Keratinocyte (primary cell): Measurements from ENCODE around the gene IFNA14. TPM values are rescaled to one million over a fixed set of nuclear protein-coding genes. Genes with fewer than 3 reads are reported as not detected.
"Not testable (repeated sequence)": the region's sequence is repeated elsewhere in the genome, so short reads cannot be mapped to it uniquely, and the experiment has no call there.

Experiments
- DNase-seq: peaks from one replicate; pipeline ENCODE4 v3.0.0-alpha.2; 2011; ENCODE audit warnings: low read depth, missing footprints, low spot score
- FAIRE-seq: peaks from 2 replicates; lab custom pipeline; 2011; peaks lifted over from hg19 to GRCh38; lab: Jason Lieb, UNC
- H2AFZ ChIP-seq: 2 replicates; pipeline ENCODE4 v1.6.0; 2012; ENCODE audit warnings: low read length, control low read depth, inconsistent platforms; ENCODE audit not compliant: control insufficient read depth
- H3K27ac ChIP-seq: 2 replicates; pipeline ENCODE4 v1.5.1; 2011; ENCODE audit warnings: low read length; ENCODE audit not compliant: control insufficient read depth, insufficient read depth
- H3K27me3 ChIP-seq: 3 replicates; pipeline ENCODE4 v1.6.0; 2011; ENCODE audit warnings: low read length; ENCODE audit not compliant: control insufficient read depth, insufficient read depth; ENCODE audit errors: extremely low read depth
- H3K36me3 ChIP-seq, 2 experiments: 2 replicates in 1 of 2; 3 replicates in 1 of 2; pipeline ENCODE4 v1.5.1; 2011; ENCODE audit warnings: low read length in 2 of 2, mild to moderate bottlenecking in 1 of 2; ENCODE audit not compliant: control insufficient read depth in 2 of 2, insufficient read depth in 2 of 2; ENCODE audit errors: extremely low read depth in 1 of 2
- H3K4me1 ChIP-seq: 3 replicates; pipeline ENCODE4 v1.5.1; 2011; ENCODE audit warnings: low read length; ENCODE audit not compliant: control insufficient read depth, insufficient read depth; ENCODE audit errors: extremely low read depth
- H3K4me2 ChIP-seq: 3 replicates; pipeline ENCODE4 v1.6.0; 2011; ENCODE audit warnings: low read depth, low read length; ENCODE audit not compliant: control insufficient read depth, insufficient read depth; ENCODE audit errors: extremely low read depth
- H3K4me3 ChIP-seq, 3 experiments: fragments of 200-600 bp in 1 of 3; sonication (generic) in 1 of 3; 2 replicates in 2 of 3; 3 replicates in 1 of 3; pipeline ENCODE4 v1.5.1; 2011 to 2016; ENCODE audit warnings: low read length in 3 of 3, mild to moderate bottlenecking in 3 of 3, control low read depth in 2 of 3, inconsistent platforms in 1 of 3, low read depth in 1 of 3, mixed read lengths in 1 of 3, mixed run types in 1 of 3, moderate library complexity in 1 of 3; ENCODE audit not compliant: control insufficient read depth in 2 of 3, insufficient read depth in 2 of 3; ENCODE audit errors: extremely low read depth in 1 of 3
- H3K79me2 ChIP-seq: 2 replicates; pipeline ENCODE4 v1.6.0; 2012; ENCODE audit warnings: low read length; ENCODE audit not compliant: control insufficient read depth, insufficient read depth
- H3K9ac ChIP-seq: 3 replicates; pipeline ENCODE4 v1.6.0; 2011; ENCODE audit warnings: low read length; ENCODE audit not compliant: control insufficient read depth, insufficient read depth; ENCODE audit errors: extremely low read depth
- H3K9me1 ChIP-seq: 3 replicates; pipeline ENCODE4 v1.6.0; 2011; ENCODE audit warnings: low read length; ENCODE audit not compliant: control insufficient read depth, insufficient read depth; ENCODE audit errors: extremely low read depth
- H3K9me3 ChIP-seq: 2 replicates; pipeline ENCODE4 v1.5.1; 2012; ENCODE audit warnings: low read depth, low read length; ENCODE audit not compliant: control insufficient read depth
- H4K20me1 ChIP-seq: 3 replicates; pipeline ENCODE4 v1.6.0; 2011; ENCODE audit warnings: low read length; ENCODE audit not compliant: control insufficient read depth, insufficient read depth; ENCODE audit errors: extremely low read depth
- EZH2 ChIP-seq: IDR thresholded peaks from one replicate; pipeline ENCODE4 v1.6.1; 2012; ENCODE audit warnings: inconsistent platforms, mild to moderate bottlenecking, low read length, moderate library complexity
- dilution Hi-C: fragments of 300-500 bp; cut with MboI; formaldehyde crosslinking; loops from one replicate; pipeline ENCODE4 v1.7.0; 2020; ENCODE audit warnings: low sequenced_read_pairs; ENCODE audit not compliant: extremely low pct_ligation_motif_present
- polyA plus RNA-seq, 5 experiments: library from polyadenylated mRNA; depleted of rRNA in 3 of 5; stranded (reverse) in 3 of 5; stranded (forward) in 1 of 5; unstranded in 1 of 5; fragments of >200 nt; gene quantifications; 1 replicate in 1 of 5; 2 replicates in 3 of 5; 3 replicates in 1 of 5; pipeline versions ENCODE4 v1.2.1 to v1.2.3, GENCODE V29; 2011 to 2012; ENCODE audit warnings: missing spikeins in 2 of 5, low read depth in 1 of 5, low replicate concordance in 1 of 5
- TF ChIP-seq, protein P1 (sequence below), 3 experiments: IDR thresholded peaks in 1 of 3; conservative IDR thresholded peaks in 1 of 3; optimal IDR thresholded peaks in 1 of 3; 2 replicates in 2 of 3; 3 replicates in 1 of 3; pipeline versions ENCODE3 to v1.5.1; 2011; ENCODE audit warnings: low read length in 3 of 3, mild to moderate bottlenecking in 3 of 3, moderate library complexity in 2 of 3, control low read depth in 1 of 3, inconsistent platforms in 1 of 3; ENCODE audit not compliant: insufficient read depth in 2 of 3; ENCODE audit errors: extremely low read depth in 1 of 3

Gene IFNA14
- polyA plus RNA-seq, 1 donor (not counting 4 experiments of a cell fraction or from before 2014, with no cell fraction given), result not detected

DNA sequence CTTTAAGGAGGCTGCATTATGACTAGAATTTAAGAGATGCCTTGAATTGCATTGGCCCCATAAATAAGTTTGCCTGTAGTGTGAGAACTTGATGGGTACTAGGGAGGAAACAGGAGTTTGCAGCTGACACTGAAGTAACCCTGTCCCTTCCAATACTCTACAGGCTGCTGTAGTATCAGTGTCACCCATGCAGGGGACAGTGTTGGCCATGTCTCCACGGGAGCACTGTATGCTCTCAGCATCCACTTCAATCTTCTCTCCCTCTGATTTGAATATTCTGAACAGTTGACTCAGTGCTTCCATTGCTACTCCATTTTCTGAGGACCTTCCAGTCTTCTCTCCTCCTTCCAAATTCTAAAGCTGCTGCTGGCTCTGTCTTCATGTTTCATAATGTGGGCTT, 11.4 kb upstream of the IFNA14 start:
- H3K9ac ChIP-seq, result no peak overlapping the region
- H3K9me1 ChIP-seq, result no peaks in the 10 kb centered on the region
- H3K4me2 ChIP-seq, result no peak overlapping the region
- H3K4me3 ChIP-seq, result no peak overlapping the region
- DNase-seq (no peak), FAIRE-seq (no peak)
- no peaks in the 10 kb centered on the region for H3K36me3 ChIP-seq
- no peaks in the 10 kb centered on the region for H3K9me3 ChIP-seq
- no peak overlapping the region for H3K27ac ChIP-seq
- H3K79me2 ChIP-seq, result no peaks in the 10 kb centered on the region
- H3K4me1 ChIP-seq, result no peaks in the 10 kb centered on the region
- dilution Hi-C loops, result no loop called here
- no peak overlapping the region for H2AFZ ChIP-seq
- TF ChIP-seq EZH2, result no peak
- TF ChIP-seq, protein P1, sequence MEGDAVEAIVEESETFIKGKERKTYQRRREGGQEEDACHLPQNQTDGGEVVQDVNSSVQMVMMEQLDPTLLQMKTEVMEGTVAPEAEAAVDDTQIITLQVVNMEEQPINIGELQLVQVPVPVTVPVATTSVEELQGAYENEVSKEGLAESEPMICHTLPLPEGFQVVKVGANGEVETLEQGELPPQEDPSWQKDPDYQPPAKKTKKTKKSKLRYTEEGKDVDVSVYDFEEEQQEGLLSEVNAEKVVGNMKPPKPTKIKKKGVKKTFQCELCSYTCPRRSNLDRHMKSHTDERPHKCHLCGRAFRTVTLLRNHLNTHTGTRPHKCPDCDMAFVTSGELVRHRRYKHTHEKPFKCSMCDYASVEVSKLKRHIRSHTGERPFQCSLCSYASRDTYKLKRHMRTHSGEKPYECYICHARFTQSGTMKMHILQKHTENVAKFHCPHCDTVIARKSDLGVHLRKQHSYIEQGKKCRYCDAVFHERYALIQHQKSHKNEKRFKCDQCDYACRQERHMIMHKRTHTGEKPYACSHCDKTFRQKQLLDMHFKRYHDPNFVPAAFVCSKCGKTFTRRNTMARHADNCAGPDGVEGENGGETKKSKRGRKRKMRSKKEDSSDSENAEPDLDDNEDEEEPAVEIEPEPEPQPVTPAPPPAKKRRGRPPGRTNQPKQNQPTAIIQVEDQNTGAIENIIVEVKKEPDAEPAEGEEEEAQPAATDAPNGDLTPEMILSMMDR (optimal IDR thresholded peaks at IDR 0.05 in 1 of 3, IDR thresholded peaks at IDR 0.05 in 1 of 3, conservative IDR thresholded peaks at IDR 0.05 in 1 of 3; ENCODE audit: extremely low read depth in 1 of 3, insufficient read depth in 2 of 3, low read length in 3 of 3), result no peak
- peaks cover 18% of the 10 kb centered on the region for H3K27me3 ChIP-seq
- H4K20me1 ChIP-seq, result no peaks in the 10 kb centered on the region

DNA sequence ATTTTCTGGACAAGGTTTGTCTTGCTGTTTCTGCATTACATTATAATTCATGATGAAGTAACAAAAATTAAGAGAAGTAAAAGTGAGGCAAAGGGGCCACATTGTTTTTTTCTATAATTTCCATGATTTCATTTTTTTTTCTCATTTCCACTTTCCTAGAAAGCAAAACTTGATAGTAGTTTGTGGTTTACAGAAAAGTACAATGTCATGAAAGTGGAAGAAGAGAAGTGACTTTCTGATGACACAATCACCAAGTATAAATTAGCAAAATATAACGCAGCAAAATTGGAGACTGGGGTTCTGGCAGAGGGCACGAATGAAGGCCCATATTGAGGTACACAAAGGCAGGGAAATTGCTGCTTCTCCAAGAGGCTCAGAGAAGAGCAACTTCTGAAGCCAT, 5.0 kb upstream of the IFNA14 start:
- DNase-seq (no peak), FAIRE-seq (no peak)
- Histone ChIP-seq H3K4me1 (no peaks in the 10 kb centered on the region), H3K9me3 (no peaks in the 10 kb centered on the region), H3K27ac (no peak overlapping the region), H4K20me1 (no peaks in the 10 kb centered on the region), H3K36me3 (no peaks in the 10 kb centered on the region), H3K9me1 (no peaks in the 10 kb centered on the region), H2AFZ (no peak overlapping the region), H3K79me2 (no peaks in the 10 kb centered on the region), H3K27me3 (peaks cover 9% of the 10 kb centered on the region), H3K4me3 (no peak overlapping the region), H3K9ac (no peak overlapping the region), H3K4me2 (no peak overlapping the region)
- no peak for TF ChIP-seq EZH2
- TF ChIP-seq, protein P1 (optimal IDR thresholded peaks at IDR 0.05 in 1 of 3, IDR thresholded peaks at IDR 0.05 in 1 of 3, conservative IDR thresholded peaks at IDR 0.05 in 1 of 3; ENCODE audit: extremely low read depth in 1 of 3, insufficient read depth in 2 of 3, low read length in 3 of 3), result no peak
- dilution Hi-C loops, result no loop called here

- H4K20me1 ChIP-seq, H3K9ac ChIP-seq, FAIRE-seq, dilution Hi-C loops, H3K79me2 ChIP-seq, H3K27ac ChIP-seq, H3K9me3 ChIP-seq, H3K4me2 ChIP-seq, H3K4me3 ChIP-seq, H2AFZ ChIP-seq, H3K4me1 ChIP-seq, H3K9me1 ChIP-seq, H3K36me3 ChIP-seq, DNase-seq: not testable (repeated sequence)
- H3K27me3 ChIP-seq, result peaks cover 14% of the 10 kb centered on the region
Observed at GRCh38 chr9:21236360-21236714, 3.5 kb downstream of the IFNA14 start.
